Psoas muscle (tissue), 8 donors: ENCODE results near the gene POU2AF3. TPM values are rescaled to one million over a fixed set of nuclear protein-coding genes. Genes with fewer than 3 reads are reported as not detected.
"Not testable (repeated sequence)": the region's sequence is repeated elsewhere in the genome, so short reads cannot be mapped to it uniquely, and the experiment has no call there.

Experiments
- ATAC-seq, 4 donors: fragments of 200-7000 bp; cut with Tn5 transposase; one replicate each; pipeline ENCODE4 v1.9.1; 2020; ENCODE audit warnings: moderate library complexity in 3 of 4, mild to moderate bottlenecking in 2 of 4
- DNase-seq, 2 donors: peaks; one replicate each; pipeline ENCODE4 v3.0.0-alpha.2; 2020
- H3K27ac ChIP-seq: fragments of 200-600 bp; one replicate; pipeline ENCODE4 v1.8.0; 2022
- H3K27me3 ChIP-seq, 3 donors: fragments of 200-600 bp in 1 of 3; one replicate each; pipeline versions ENCODE4 v1.6.1 to v1.8.0; 2013 to 2022; ENCODE audit warnings: low read length in 2 of 3, mild to moderate bottlenecking in 2 of 3, moderate library complexity in 1 of 3; ENCODE audit not compliant: insufficient read depth in 3 of 3
- H3K36me3 ChIP-seq, 2 donors: fragments of 200-600 bp in 1 of 2; one replicate each; pipeline versions ENCODE4 v1.6.1 to v1.8.0; 2013 to 2022; ENCODE audit warnings: low read depth in 1 of 2, mild to moderate bottlenecking in 1 of 2, moderate library complexity in 1 of 2; ENCODE audit not compliant: insufficient read depth in 1 of 2
- H3K4me1 ChIP-seq: fragments of 200-600 bp; one replicate; pipeline ENCODE4 v1.8.0; 2022
- H3K4me3 ChIP-seq: fragments of 200-600 bp; one replicate; pipeline ENCODE4 v1.8.0; 2022; ENCODE audit warnings: mild to moderate bottlenecking
- H3K9me3 ChIP-seq: fragments of 200-600 bp; one replicate; pipeline ENCODE4 v1.8.0; 2022
- CTCF ChIP-seq: fragments of 200-600 bp; IDR thresholded peaks from one replicate; pipeline ENCODE4 v1.8.0; 2022; ENCODE audit warnings: antibody characterized with exemption
- WGBS, 3 donors: extraction: QIAGEN DNeasy Blood & Tissue Kit; methylation state at CpG; one replicate each; pipeline versions ENCODE4 v1.1.6 to v1.1.7; 2013; 5-methylcytosine and 5-hydroxymethylcytosine counted together
- intact Hi-C, 2 donors: fragments of 100-400 bp; cut with DNase I; formaldehyde crosslinking; loops; one replicate each; pipeline versions ENCODE4 v1.11.0 to v1.14.2; 2022
- polyA plus RNA-seq, 3 donors: library from polyadenylated mRNA; stranded (reverse); fragments of 200-250 nt; gene quantifications; one replicate each; pipeline ENCODE4 v1.2.3, GENCODE V29; 2013
- total RNA-seq, 4 donors: library from RNA; stranded (reverse); fragmentation: NEBNext Ultra II Directional in 2 of 4; extraction: Animal tissue kit (Norgen Biotek cat#: 25700) in 2 of 4; gene quantifications; one replicate each; pipeline versions ENCODE4 v1.2.1 to v1.2.4, GENCODE V29; 2021 to 2023
- donor health status: healthy with polysubstance abuse.
- donor health status: DM: no; HTN: no; CAD: no; lungs with moderate emphysema.
- donor health status: Bipolar disorder and iron deficiency.
- donor health status: healthy.
- donor health status: DM: yes; HTN: yes; CAD: no.
- donor health status: DM: no; HTN: no; CAD: no.
- donor health status: DM: no; HTN: no; CAD: no.
- donor health status: DM: yes; HTN: yes; CAD: no.

POU2AF3 gene
- total and polyA plus RNA-seq, 7 donors, result 0.21 to 0.69 (median 0.50) TPM; not detected in 1

DNA sequence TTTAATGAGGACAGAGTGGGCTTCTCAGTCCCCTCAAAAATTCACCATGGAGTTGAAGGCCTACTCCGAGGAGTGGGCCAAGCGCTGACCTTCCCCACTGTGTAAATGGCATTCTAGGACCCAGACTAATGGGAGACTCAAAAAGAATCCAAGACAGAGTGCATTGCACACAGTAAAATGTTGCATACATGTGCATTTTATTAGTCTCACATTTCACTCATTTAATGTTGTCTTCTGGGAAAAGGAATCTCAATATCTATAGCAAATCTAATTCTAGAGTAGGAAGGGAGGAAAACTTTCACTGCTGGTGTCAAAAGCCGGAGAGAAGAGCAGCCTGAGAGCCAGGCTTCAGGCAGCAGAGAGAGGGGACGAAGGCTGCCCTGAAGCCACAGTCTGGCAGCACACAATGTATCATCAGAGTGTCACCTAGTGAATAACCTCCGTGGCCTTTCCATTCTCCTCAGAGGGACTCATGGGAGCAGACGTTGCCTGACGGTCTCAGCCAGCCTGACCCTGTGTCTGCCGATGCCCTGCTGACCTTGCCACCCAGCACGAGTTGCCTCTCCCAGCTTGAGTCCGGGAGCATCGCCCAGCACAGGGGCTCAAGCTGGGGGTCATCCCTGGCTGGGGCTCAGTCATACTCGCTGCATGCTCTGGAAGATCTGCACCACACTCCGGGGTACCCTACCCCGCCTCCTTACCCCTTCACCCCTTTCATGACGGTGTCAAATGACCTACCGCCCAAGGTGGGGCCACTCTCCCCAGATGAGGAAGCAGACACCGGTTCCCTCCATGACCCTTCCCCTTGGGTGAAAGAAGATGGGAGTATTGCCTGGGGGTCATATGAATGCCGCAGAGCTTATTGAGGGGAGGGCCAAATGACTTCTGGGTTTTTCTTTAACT, 12.9 kb upstream of the POU2AF3 start:
- peaks cover 5% of the 10 kb centered on the region for H3K4me1 ChIP-seq
- no peaks in the 10 kb centered on the region for H3K9me3 ChIP-seq
- 73 to 83% (median 74%) methylated on average over 18 of the region's 18 CpGs for WGBS, 3 donors
- intact Hi-C loops, result loop anchor here in 1 of 2 donors (10.0 kb wide), 1 partner anchor 49 kb away; no protein-coding TSS in a partner anchor
- no peak for TF ChIP-seq CTCF
- DNase-seq, result no peak
- no peaks in the 10 kb centered on the region for H3K36me3 ChIP-seq
- ATAC-seq, result no peak
- H3K4me3 ChIP-seq, result no peak overlapping the region
- H3K27me3 ChIP-seq, result no peaks in the 10 kb centered on the region
- peak overlapping the region; percentile 31 for H3K27ac ChIP-seq

GRCh38 chr11:111291764-111292163, 6.6 kb upstream of the POU2AF3 start:
- 97 to 99% (median 98%) methylated on average over 5 of the region's 5 CpGs for WGBS, 3 donors
- Histone ChIP-seq H3K9me3 (no peaks in the 10 kb centered on the region), H3K4me3 (no peak overlapping the region), H3K36me3 (no peaks in the 10 kb centered on the region), H3K4me1 (no peaks in the 10 kb centered on the region), H3K27ac (no peak overlapping the region), H3K27me3 (no peaks in the 10 kb centered on the region)
- DNase-seq (no peak), ATAC-seq (no peak)
- intact Hi-C loops, result no loop called here
- no peak for TF ChIP-seq CTCF

DNA sequence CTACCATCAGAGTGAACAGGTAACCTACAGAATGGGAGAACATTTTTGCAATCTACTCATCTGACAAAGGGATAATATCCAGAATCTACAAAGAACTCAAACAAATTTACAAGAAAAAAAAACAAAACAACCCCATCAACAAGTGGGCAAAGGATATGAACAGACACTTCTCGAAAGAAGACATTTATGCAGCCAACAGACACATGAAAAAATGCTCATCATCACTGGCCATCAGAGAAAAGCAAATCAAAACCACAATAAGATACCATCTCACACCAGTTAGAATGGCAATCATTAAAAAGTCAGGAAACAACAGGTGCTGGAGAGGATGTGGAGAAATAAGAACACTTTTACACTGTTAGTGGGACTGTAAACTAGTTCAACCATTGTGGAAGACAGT, 5.9 kb upstream of the POU2AF3 start:
- intact Hi-C loops, H3K9me3 ChIP-seq, H3K27me3 ChIP-seq, DNase-seq, H3K4me1 ChIP-seq, H3K36me3 ChIP-seq, ATAC-seq, H3K27ac ChIP-seq, H3K4me3 ChIP-seq: not testable (repeated sequence)
- 82 to 100% (median 88%) methylated on average over 1 of the region's 1 CpG for WGBS, 3 donors

DNA sequence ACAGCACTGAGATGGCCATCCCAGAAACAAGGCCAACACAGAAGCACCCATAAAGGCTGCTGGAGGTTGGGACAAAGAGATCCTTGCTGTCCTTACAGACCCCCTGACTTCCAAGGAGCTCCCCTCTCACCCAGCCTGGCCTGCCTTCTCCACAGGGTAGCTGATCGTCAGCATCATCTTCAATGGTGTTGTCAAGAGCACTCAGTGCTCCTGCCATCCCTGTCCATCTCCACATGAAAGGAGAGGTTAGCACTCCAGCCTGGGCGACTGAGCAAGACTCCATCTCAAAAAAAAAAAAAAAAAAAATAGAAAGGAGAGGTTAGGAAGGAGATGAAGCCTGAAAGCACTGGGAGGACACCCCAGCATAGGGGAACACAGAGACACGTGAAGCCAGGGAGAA, 2.1 kb upstream of the POU2AF3 start:
- Histone ChIP-seq H3K36me3 (no peaks in the 10 kb centered on the region), H3K4me3 (no peak overlapping the region), H3K4me1 (peaks cover 3% of the 10 kb centered on the region), H3K9me3 (no peaks in the 10 kb centered on the region), H3K27me3 (no peaks in the 10 kb centered on the region), H3K27ac (no peak overlapping the region)
- intact Hi-C loops, result loop anchor here in 1 of 2 donors (5.0 kb wide), 1 partner anchor 126 kb away; no protein-coding TSS in a partner anchor
- WGBS, 3 donors, result 95 to 97% (median 96%) methylated on average over 3 of the region's 3 CpGs
- DNase-seq, result no peak
- TF ChIP-seq CTCF, result no peak
- no peak for ATAC-seq

GRCh38 chr11:111297696-111298095, 650 bp upstream of the POU2AF3 start:
- DNase-seq (peak in 1 of 2 donors; percentile 48), ATAC-seq (no peak)
- intact Hi-C loops, result loop anchor here in 1 of 2 donors (5.0 kb wide), 1 partner anchor 125 kb away; no protein-coding TSS in a partner anchor
- Histone ChIP-seq H3K9me3 (no peaks in the 10 kb centered on the region), H3K36me3 (no peaks in the 10 kb centered on the region), H3K27me3 (no peaks in the 10 kb centered on the region), H3K4me1 (peaks cover 3% of the 10 kb centered on the region), H3K27ac (no peak overlapping the region), H3K4me3 (no peak overlapping the region)
- no peak for TF ChIP-seq CTCF
- 97 to 98% (median 98%) methylated on average over 10 of the region's 10 CpGs for WGBS, 3 donors
